Upper lobe of right lung (tissue), 1 donor: ENCODE measurements around the gene BAZ2B. TPM values are rescaled to one million over a fixed set of nuclear protein-coding genes. Genes with fewer than 3 reads are reported as not detected.

Source experiments
- ATAC-seq: fragments of 200-7000 bp; cut with Tn5 transposase; one replicate; pipeline ENCODE4 v1.9.1; 2020; ENCODE audit warnings: mild to moderate bottlenecking, moderate library complexity
- DNase-seq: peaks from one replicate; pipeline ENCODE4 v3.0.0-alpha.2; 2020
- H3K27ac ChIP-seq: fragments of 200-600 bp; one replicate; pipeline ENCODE4 v1.8.0; 2022
- H3K27me3 ChIP-seq: fragments of 200-600 bp; one replicate; pipeline ENCODE4 v1.8.0; 2022; ENCODE audit warnings: mild to moderate bottlenecking
- H3K36me3 ChIP-seq: fragments of 200-600 bp; one replicate; pipeline ENCODE4 v1.8.0; 2022
- H3K4me1 ChIP-seq: fragments of 200-600 bp; one replicate; pipeline ENCODE4 v1.8.0; 2022
- H3K4me3 ChIP-seq: fragments of 200-600 bp; one replicate; pipeline ENCODE4 v1.8.0; 2022; ENCODE audit warnings: mild to moderate bottlenecking
- H3K9me3 ChIP-seq: fragments of 200-600 bp; one replicate; pipeline ENCODE4 v1.8.0; 2022
- CTCF ChIP-seq: fragments of 200-600 bp; IDR thresholded peaks from one replicate; pipeline ENCODE4 v1.8.0; 2022; ENCODE audit warnings: antibody characterized with exemption
- intact Hi-C: fragments of 100-400 bp; cut with DNase I; formaldehyde crosslinking; loops from one replicate; pipeline ENCODE4 v1.11.0; 2022
- total RNA-seq: library from RNA; stranded (reverse); fragmentation: NEBNext Ultra II Directional; extraction: Animal tissue kit (Norgen Biotek cat#: 25700); gene quantifications from one replicate; pipeline ENCODE4 v1.2.1, GENCODE V29; 2021
- donor health status: DM: no; HTN: yes; CAD: no; lungs with severe emphysema.

BAZ2B gene
- total RNA-seq, 1 donor from 2014 or later = 91.9 TPM

DNA sequence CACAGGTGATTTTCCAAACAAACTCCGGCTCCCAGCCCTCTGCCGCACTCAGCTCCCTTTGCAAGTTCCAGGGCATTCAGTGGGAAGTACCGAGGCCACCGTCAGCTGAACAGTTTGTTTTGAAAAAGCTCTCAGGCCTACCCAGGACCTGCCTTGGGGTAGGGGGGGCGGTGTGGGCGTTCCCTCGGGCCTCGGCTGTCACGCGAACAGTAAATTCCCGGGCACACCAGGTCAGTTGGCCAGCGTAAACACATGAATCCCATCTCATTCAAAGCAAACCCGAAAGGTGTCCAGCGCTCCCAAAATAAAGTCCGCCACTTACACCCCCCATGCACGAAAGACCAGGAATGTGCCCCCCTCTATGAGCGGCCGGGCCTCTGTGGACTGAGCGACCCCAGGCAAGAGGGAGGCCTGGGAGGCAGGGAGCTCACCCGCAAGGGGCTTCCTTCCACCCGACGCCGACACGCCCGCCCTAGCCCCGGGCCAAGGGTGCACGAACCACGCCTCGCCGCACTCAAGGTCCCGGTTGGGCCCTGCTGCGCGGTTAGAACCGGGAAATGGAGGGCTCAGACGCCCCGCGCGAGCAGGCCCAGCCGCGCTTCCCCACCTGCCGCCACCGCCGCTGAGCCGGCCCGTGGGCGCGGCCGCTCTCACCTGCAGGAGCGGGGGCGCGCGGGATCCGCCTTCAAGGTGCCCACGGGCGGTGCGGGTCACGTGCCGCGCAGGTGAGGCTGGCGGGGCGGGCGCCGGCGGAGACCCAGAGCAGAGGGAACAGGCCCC lies 330.2 kb downstream of the BAZ2B start, which contains the start of gene WDSUB1:
WDSUB1 (minus strand) TSS at position 775 of the 780 bp plus-strand sequence. CDS start 3,634 bp downstream, outside the sequence.
- Histone ChIP-seq H3K27ac (peak within 1 kb of the TSS; percentile 93), H3K9me3 (no peaks in the 10 kb centered on the region), H3K27me3 (no peaks in the 10 kb centered on the region), H3K4me1 (no peaks in the 10 kb centered on the region), H3K4me3 (peak within 1 kb of the TSS; percentile 93), H3K36me3 (no peaks in the 10 kb centered on the region)
- intact Hi-C loops = no loop called here
- peak; percentile 69 for ATAC-seq
- DNase-seq = peak; percentile 91
- no peak for TF ChIP-seq CTCF

DNA sequence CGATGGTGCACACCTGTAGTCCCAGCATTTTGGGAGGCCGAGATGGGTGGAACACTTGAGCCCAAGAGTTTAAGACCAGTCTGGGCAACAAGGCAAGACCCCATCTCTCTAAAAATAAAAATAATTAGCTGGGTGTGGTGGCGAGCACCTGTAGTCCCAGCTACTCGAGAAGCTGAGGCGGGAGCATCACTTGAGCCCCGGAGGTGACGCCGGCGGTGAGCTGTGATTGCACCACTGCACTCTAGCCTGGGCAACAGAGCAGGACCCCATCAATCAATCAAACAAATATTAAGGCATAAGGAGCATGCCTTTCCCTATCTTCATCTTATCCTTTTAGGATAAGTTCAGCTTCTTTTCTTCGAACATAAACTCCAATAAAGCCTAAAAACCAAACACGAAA lies 330.9 kb downstream of the BAZ2B start:
- no peak for TF ChIP-seq CTCF
- Histone ChIP-seq H3K4me1 (no peaks in the 10 kb centered on the region), H3K36me3 (no peaks in the 10 kb centered on the region), H3K27ac (peak overlapping the region; percentile 85), H3K27me3 (no peaks in the 10 kb centered on the region), H3K9me3 (no peaks in the 10 kb centered on the region), H3K4me3 (peak overlapping the region; percentile 93)
- ATAC-seq (no peak), DNase-seq (no peak)
- intact Hi-C loops = no loop called here

- H3K27ac ChIP-seq = no peak overlapping the region
- peaks cover 15% of the 10 kb centered on the region for H3K36me3 ChIP-seq
- H3K4me3 ChIP-seq = no peak overlapping the region
- H3K9me3 ChIP-seq = no peaks in the 10 kb centered on the region
- DNase-seq (no peak), ATAC-seq (no peak)
- TF ChIP-seq CTCF = no peak
- no peaks in the 10 kb centered on the region for H3K27me3 ChIP-seq
- intact Hi-C loops = no loop called here
- H3K4me1 ChIP-seq = no peaks in the 10 kb centered on the region
These were observed 332.8 kb downstream of the BAZ2B start for GRCh38 chr2:159283529-159283928.

DNA sequence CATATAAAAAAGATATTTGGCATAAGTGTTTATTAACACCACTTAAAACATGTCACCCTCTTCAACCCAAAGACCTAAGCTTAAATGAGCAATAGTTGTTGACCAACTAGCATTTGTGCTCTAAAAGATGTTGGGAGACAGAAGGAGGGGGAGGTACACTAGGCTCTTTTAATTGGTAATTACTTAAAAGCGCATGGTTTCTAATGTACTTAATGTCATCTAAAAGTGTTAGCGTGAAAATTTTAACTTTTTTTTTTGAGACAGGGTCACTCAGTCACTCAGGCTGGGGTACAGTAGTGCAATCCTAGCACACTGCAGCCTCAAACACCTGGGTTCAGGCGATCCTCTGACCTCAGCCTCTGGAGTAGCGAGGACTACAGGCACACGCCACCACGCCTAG lies 335.3 kb downstream of the BAZ2B start:
- no peak for TF ChIP-seq CTCF
- peaks cover 23% of the 10 kb centered on the region for H3K36me3 ChIP-seq
- no peak overlapping the region for H3K4me3 ChIP-seq
- no peaks in the 10 kb centered on the region for H3K27me3 ChIP-seq
- no peaks in the 10 kb centered on the region for H3K4me1 ChIP-seq
- ATAC-seq = no peak
- no peak overlapping the region for H3K27ac ChIP-seq
- H3K9me3 ChIP-seq = no peaks in the 10 kb centered on the region
- DNase-seq = no peak
- intact Hi-C loops = no loop called here

GRCh38 chr2:159279700-159280099 lies 336.6 kb downstream of the BAZ2B start:
- Histone ChIP-seq H3K4me1 (no peaks in the 10 kb centered on the region), H3K27me3 (no peaks in the 10 kb centered on the region), H3K4me3 (no peak overlapping the region), H3K27ac (no peak overlapping the region), H3K9me3 (no peaks in the 10 kb centered on the region), H3K36me3 (peaks cover 29% of the 10 kb centered on the region)
- no peak for ATAC-seq
- no peak for TF ChIP-seq CTCF
- intact Hi-C loops = no loop called here
- no peak for DNase-seq
